Spleen (tissue), 11 donors: ENCODE measurements around the gene NGB. TPM values are rescaled to one million over a fixed set of nuclear protein-coding genes. Genes with fewer than 3 reads are reported as not detected.

Experiments used
- DNase-seq: peaks from one replicate; pipeline ENCODE4 v3.0.0-alpha.2; 2020
- H3K27ac ChIP-seq, 8 donors: fragments of 200-600 bp; sonication (generic) in 7 of 8; 1 replicate in 4 of 8; 2 replicates in 4 of 8; pipeline versions ENCODE4 v1.5.0 to v1.8.0; 2016 to 2021; ENCODE audit warnings: inconsistent platforms in 4 of 8, mild to moderate bottlenecking in 4 of 8, moderate library complexity in 1 of 8
- H3K27me3 ChIP-seq, 7 donors: fragments of 200-600 bp; sonication (generic) in 6 of 7; replicated peaks in 1 of 7; 1 replicate in 4 of 7; 2 replicates in 3 of 7; pipeline versions ENCODE4 v1.5.0 to v1.8.0; 2016 to 2021; ENCODE audit warnings: inconsistent platforms in 3 of 7, mild to moderate bottlenecking in 1 of 7
- H3K36me3 ChIP-seq, 6 donors: fragments of 200-600 bp; sonication (generic) in 5 of 6; 1 replicate in 4 of 6; 2 replicates in 2 of 6; pipeline versions ENCODE4 v1.5.0 to v1.8.0; 2016 to 2021; ENCODE audit warnings: inconsistent platforms in 2 of 6
- H3K4me1 ChIP-seq, 6 donors: fragments of 200-600 bp; sonication (generic) in 5 of 6; 1 replicate in 3 of 6; 2 replicates in 3 of 6; pipeline versions ENCODE4 v1.5.0 to v1.8.0; 2016 to 2021; ENCODE audit warnings: inconsistent platforms in 3 of 6
- H3K4me3 ChIP-seq, 8 donors: fragments of 200-600 bp; sonication (generic) in 7 of 8; 1 replicate in 4 of 8; 2 replicates in 4 of 8; pipeline versions ENCODE4 v1.5.0 to v1.8.0; 2016 to 2021; ENCODE audit warnings: inconsistent platforms in 4 of 8, mild to moderate bottlenecking in 4 of 8, moderate library complexity in 2 of 8
- H3K9me3 ChIP-seq, 8 donors: fragments of 200-600 bp; sonication (generic) in 7 of 8; 1 replicate in 4 of 8; 2 replicates in 4 of 8; pipeline versions ENCODE4 v1.5.0 to v1.8.0; 2016 to 2021; ENCODE audit warnings: inconsistent platforms in 4 of 8
- CTCF ChIP-seq, 11 experiments: fragments of 200-600 bp in 7 of 11; fragments of 450-650 bp in 4 of 11; sonication (generic) in 4 of 11; IDR thresholded peaks in 8 of 11; conservative IDR thresholded peaks in 3 of 11; 1 replicate in 7 of 11; 2 replicates in 4 of 11; pipeline versions ENCODE4 v1.4.0 to v1.8.0; 2016 to 2021; ENCODE audit warnings: antibody characterized with exemption in 11 of 11, inconsistent platforms in 4 of 11, mild to moderate bottlenecking in 1 of 11
- POLR2A ChIP-seq, 3 donors: fragments of 450-650 bp; IDR thresholded peaks; one replicate each; pipeline ENCODE4 v1.5.1; 2017; ENCODE audit warnings: antibody characterized with exemption in 3 of 3, mild to moderate bottlenecking in 1 of 3
- POLR2AphosphoS5 ChIP-seq, 3 donors: sonication (generic); formaldehyde crosslinking; IDR thresholded peaks; one replicate each; pipeline ENCODE4 v1.5.1; 2017; ENCODE audit warnings: antibody characterized with exemption in 3 of 3
- WGBS, 5 donors: extraction: QIAGEN DNeasy Blood & Tissue Kit in 3 of 5; methylation state at CpG; one replicate each; pipeline versions ENCODE4 v1.1.5 to v1.1.7; 2013 to 2018; 5-methylcytosine and 5-hydroxymethylcytosine counted together
- intact Hi-C: fragments of 100-400 bp; cut with DNase I; formaldehyde crosslinking; loops from one replicate; pipeline ENCODE4 v1.15.0; 2023; ENCODE audit warnings: low total_unique reads
- polyA plus RNA-seq, 3 donors: library from polyadenylated mRNA; stranded (reverse); fragments of 200-250 nt; gene quantifications; one replicate each; pipeline ENCODE4 v1.2.1, GENCODE V29; 2013
- total RNA-seq, 7 donors: library from RNA; depleted of rRNA in 3 of 7; stranded (reverse); fragments of >200 nt in 3 of 7; fragmentation: NEBNext Ultra II Directional in 4 of 7; extraction: Animal tissue kit (Norgen Biotek cat#: 25700) in 4 of 7; gene quantifications; one replicate each; pipeline versions ENCODE4 v1.1.0 to v1.2.1, GENCODE V29; 2016 to 2021
- donor health status: healthy with polysubstance abuse.
- donor health status: DM: no; HTN: no; CAD: no; lungs with moderate emphysema.
- donor health status: DM: no; HTN: no; CAD: no.
- donor health status: Bipolar disorder and iron deficiency.
- donor health status: healthy.
- donor health status: DM: no; HTN: no; CAD: no.
- donor health status: DM: yes; HTN: yes; CAD: no.

NGB gene
- total and polyA plus RNA-seq, 10 donors = not detected

GRCh38 chr14:77296906-77297305 lies 25.9 kb upstream of the NGB start:
- Histone ChIP-seq H3K9me3 (no peaks in the 10 kb centered on the region), H3K4me3 (no peak overlapping the region), H3K4me1 (peaks cover 0 to 16% (median 5%) of the 10 kb centered on the region in 6 donors), H3K27ac (no peak overlapping the region), H3K36me3 (peaks cover 0 to 87% (median 28%) of the 10 kb centered on the region in 6 donors), H3K27me3 (no peaks in the 10 kb centered on the region)
- 90 to 95% (median 93%) methylated on average over 8 of the region's 8 CpGs for WGBS, 5 donors
- intact Hi-C loops = no loop called here
- TF ChIP-seq POLR2AphosphoS5 (IDR thresholded peaks at IDR 0.05) (no peak), CTCF (IDR thresholded peaks at IDR 0.05 in 8 of 11, conservative IDR thresholded peaks at IDR 0.05 in 3 of 11) (no peak), POLR2A (IDR thresholded peaks at IDR 0.05) (no peak)
- no peak for DNase-seq

- Histone ChIP-seq H3K36me3 (peaks cover 0 to 85% (median 28%) of the 10 kb centered on the region in 6 donors), H3K4me1 (peaks cover 0 to 12% (median 4%) of the 10 kb centered on the region in 6 donors), H3K9me3 (no peaks in the 10 kb centered on the region), H3K27ac (no peak overlapping the region), H3K27me3 (no peaks in the 10 kb centered on the region), H3K4me3 (no peak overlapping the region)
- no peak for TF ChIP-seq CTCF (IDR thresholded peaks at IDR 0.05 in 8 of 11, conservative IDR thresholded peaks at IDR 0.05 in 3 of 11)
- TF ChIP-seq POLR2A (IDR thresholded peaks at IDR 0.05) = no peak
- TF ChIP-seq POLR2AphosphoS5 (IDR thresholded peaks at IDR 0.05) = peak in 1 of 3 donors; percentile 10
- intact Hi-C loops = no loop called here
- DNase-seq = no peak
- 72 to 89% (median 86%) methylated on average over 9 to 13 of the region's 13 CpGs for WGBS, 5 donors
Observed at GRCh38 chr14:77296155-77296554, 25.1 kb upstream of the NGB start.

- Histone ChIP-seq H3K27ac (no peak overlapping the region), H3K4me3 (no peak overlapping the region), H3K36me3 (peaks cover 0 to 89% (median 24%) of the 10 kb centered on the region in 6 donors), H3K9me3 (no peaks in the 10 kb centered on the region), H3K27me3 (no peaks in the 10 kb centered on the region), H3K4me1 (no peaks in the 10 kb centered on the region)
- 82 to 95% (median 91%) methylated on average over 3 to 4 of the region's 4 CpGs for WGBS, 5 donors
- DNase-seq = no peak
- TF ChIP-seq POLR2AphosphoS5 (IDR thresholded peaks at IDR 0.05) (no peak), CTCF (IDR thresholded peaks at IDR 0.05 in 8 of 11, conservative IDR thresholded peaks at IDR 0.05 in 3 of 11) (no peak), POLR2A (IDR thresholded peaks at IDR 0.05) (no peak)
- intact Hi-C loops = no loop called here
Observed at GRCh38 chr14:77290705-77291104, 19.7 kb upstream of the NGB start.

GRCh38 chr14:77286576-77286975 lies 15.6 kb upstream of the NGB start:
- intact Hi-C loops = no loop called here
- Histone ChIP-seq H3K9me3 (no peaks in the 10 kb centered on the region), H3K27me3 (no peaks in the 10 kb centered on the region), H3K36me3 (peaks cover 0 to 98% (median 42%) of the 10 kb centered on the region in 6 donors), H3K27ac (no peak overlapping the region), H3K4me1 (no peaks in the 10 kb centered on the region), H3K4me3 (no peak overlapping the region)
- TF ChIP-seq CTCF (IDR thresholded peaks at IDR 0.05 in 8 of 11, conservative IDR thresholded peaks at IDR 0.05 in 3 of 11) (no peak), POLR2A (IDR thresholded peaks at IDR 0.05) (no peak), POLR2AphosphoS5 (IDR thresholded peaks at IDR 0.05) (no peak)
- DNase-seq = no peak
- 90 to 99% (median 92%) methylated on average over 5 of the region's 5 CpGs for WGBS, 5 donors
